ACC112 (cell line): ENCODE measurements around the gene SMOC2.

Experiments
- H2AFZ ChIP-seq: fragments of 200-600 bp; sonication (generic); one replicate; pipeline ENCODE4 v1.6.0; 2017; ENCODE audit warnings: antibody characterized with exemption, low read length; ENCODE audit not compliant: unreplicated experiment
- H3K27ac ChIP-seq: fragments of 200-600 bp; sonication (generic); 2 replicates; pipeline ENCODE4 v1.5.1; 2014; ENCODE audit warnings: low read depth, mild to moderate bottlenecking, antibody characterized with exemption, low read length, moderate library complexity
- H3K27me3 ChIP-seq: fragments of 200-600 bp; sonication (generic); 2 replicates; pipeline ENCODE4 v1.6.1; 2014; ENCODE audit warnings: mild to moderate bottlenecking, antibody characterized with exemption, low read length, moderate library complexity, mixed read lengths; ENCODE audit not compliant: insufficient read depth
- H3K36me3 ChIP-seq: fragments of 200-600 bp; sonication (generic); 2 replicates; pipeline ENCODE4 v1.6.1; 2016; ENCODE audit warnings: mild to moderate bottlenecking, antibody characterized with exemption, low read length, moderate library complexity, mixed read lengths; ENCODE audit not compliant: insufficient read depth
- H3K4me1 ChIP-seq: fragments of 200-600 bp; sonication (generic); one replicate; pipeline ENCODE4 v1.6.1; 2016; ENCODE audit warnings: low read length, mixed read lengths; ENCODE audit not compliant: insufficient read depth, unreplicated experiment, control insufficient read depth
- H3K4me3 ChIP-seq: fragments of 200-600 bp; sonication (generic); 2 replicates; pipeline ENCODE4 v1.5.1; 2014; ENCODE audit warnings: mild to moderate bottlenecking, low read depth, low read length
- H3K79me2 ChIP-seq: fragments of 200-600 bp; sonication (generic); one replicate; pipeline ENCODE4 v1.6.0; 2016; ENCODE audit warnings: low read length; ENCODE audit not compliant: control insufficient read depth, unreplicated experiment, insufficient read depth

SMOC2 gene

GRCh38 chr6:168462289-168462853 lies 21.4 kb downstream of the SMOC2 start:
- H3K27ac ChIP-seq, result no peak overlapping the region
- H3K36me3 ChIP-seq, result no peaks in the 10 kb centered on the region
- H2AFZ ChIP-seq, result no peak overlapping the region
- no peaks in the 10 kb centered on the region for H3K79me2 ChIP-seq
- H3K4me1 ChIP-seq, result no peaks in the 10 kb centered on the region
- no peaks in the 10 kb centered on the region for H3K27me3 ChIP-seq
- H3K4me3 ChIP-seq, result no peak overlapping the region

DNA sequence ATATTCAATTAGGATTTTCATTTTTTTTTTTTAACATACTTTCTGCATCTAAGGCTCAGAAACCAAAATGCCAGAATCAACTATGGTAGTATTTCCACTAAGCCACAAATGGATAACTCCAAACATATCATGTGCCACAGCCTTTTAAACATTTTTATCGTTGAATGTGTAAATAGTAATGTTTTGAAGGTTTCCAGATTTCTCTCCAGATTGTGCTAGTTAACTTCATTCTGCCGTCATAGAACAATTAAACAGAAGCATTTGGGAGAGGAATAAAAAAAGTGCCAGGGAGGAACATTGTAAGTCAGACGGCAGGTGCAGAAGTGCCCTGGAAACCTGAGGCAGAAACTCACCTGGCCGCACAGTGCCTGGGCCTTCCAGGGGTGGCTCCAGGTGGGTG lies 23.6 kb downstream of the SMOC2 start:
- H3K4me1 ChIP-seq, result no peaks in the 10 kb centered on the region
- H2AFZ ChIP-seq, result no peak overlapping the region
- H3K27me3 ChIP-seq, result no peaks in the 10 kb centered on the region
- no peak overlapping the region for H3K27ac ChIP-seq
- H3K79me2 ChIP-seq, result no peaks in the 10 kb centered on the region
- no peak overlapping the region for H3K4me3 ChIP-seq
- H3K36me3 ChIP-seq, result no peaks in the 10 kb centered on the region

DNA sequence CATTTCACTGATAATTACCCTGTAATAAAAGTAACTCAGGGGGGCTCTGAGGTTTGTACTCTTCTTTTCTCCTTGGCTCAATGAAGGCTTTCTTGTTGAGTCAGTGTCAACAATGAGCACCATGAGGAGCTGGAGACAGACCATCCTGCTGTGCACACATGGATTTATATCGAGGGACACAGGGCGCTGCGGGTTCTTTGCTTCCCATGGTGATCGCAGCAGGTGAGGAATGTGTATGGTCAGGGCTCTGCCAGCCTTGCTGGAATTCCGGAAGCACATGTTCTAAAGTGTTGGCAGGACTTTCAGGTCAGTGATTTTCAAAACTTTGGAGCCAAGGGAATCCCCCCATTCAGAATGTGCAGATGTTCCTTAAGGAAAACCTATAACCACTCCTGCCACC lies 27.1 kb downstream of the SMOC2 start:
- Histone ChIP-seq H3K36me3 (no peaks in the 10 kb centered on the region), H3K4me3 (no peak overlapping the region), H2AFZ (no peak overlapping the region), H3K27me3 (no peaks in the 10 kb centered on the region), H3K27ac (no peak overlapping the region), H3K4me1 (no peaks in the 10 kb centered on the region), H3K79me2 (no peaks in the 10 kb centered on the region)

- Histone ChIP-seq H3K36me3 (no peaks in the 10 kb centered on the region), H3K27me3 (no peaks in the 10 kb centered on the region), H3K79me2 (no peaks in the 10 kb centered on the region), H3K4me1 (no peaks in the 10 kb centered on the region), H3K4me3 (no peak overlapping the region), H3K27ac (no peak overlapping the region), H2AFZ (no peak overlapping the region)
Measured at GRCh38 chr6:168469521-168469920, 28.5 kb downstream of the SMOC2 start.

GRCh38 chr6:168469926-168470325 lies 28.9 kb downstream of the SMOC2 start:
- H3K79me2 ChIP-seq, result no peaks in the 10 kb centered on the region
- H3K4me3 ChIP-seq, result no peak overlapping the region
- no peaks in the 10 kb centered on the region for H3K4me1 ChIP-seq
- H2AFZ ChIP-seq, result no peak overlapping the region
- H3K36me3 ChIP-seq, result no peaks in the 10 kb centered on the region
- no peaks in the 10 kb centered on the region for H3K27me3 ChIP-seq
- no peak overlapping the region for H3K27ac ChIP-seq

DNA sequence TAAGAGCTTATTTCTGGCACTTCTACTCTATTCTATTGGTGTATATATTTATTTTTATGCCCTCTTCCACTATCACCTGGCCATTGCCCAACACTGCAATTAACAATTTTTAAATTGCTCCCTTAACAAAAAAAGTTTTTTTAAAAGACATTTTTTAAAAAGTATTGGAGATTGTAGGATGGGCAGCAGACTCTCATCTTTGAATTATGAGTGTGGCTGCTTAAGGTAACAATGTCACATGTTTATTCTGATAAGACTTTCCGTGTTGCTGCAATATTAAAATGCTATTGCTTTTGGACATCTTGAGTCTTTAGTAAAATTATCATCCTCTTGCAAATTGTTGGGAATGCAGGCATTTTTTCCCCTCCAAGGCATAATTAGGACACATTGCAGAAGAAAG lies 31.4 kb downstream of the SMOC2 start:
- no peaks in the 10 kb centered on the region for H3K27me3 ChIP-seq
- no peak overlapping the region for H2AFZ ChIP-seq
- no peak overlapping the region for H3K27ac ChIP-seq
- H3K4me1 ChIP-seq, result no peaks in the 10 kb centered on the region
- H3K79me2 ChIP-seq, result no peaks in the 10 kb centered on the region
- H3K4me3 ChIP-seq, result no peak overlapping the region
- H3K36me3 ChIP-seq, result no peaks in the 10 kb centered on the region

- no peaks in the 10 kb centered on the region for H3K79me2 ChIP-seq
- H3K27me3 ChIP-seq, result no peaks in the 10 kb centered on the region
- no peak overlapping the region for H3K4me3 ChIP-seq
- no peak overlapping the region for H2AFZ ChIP-seq
- H3K4me1 ChIP-seq, result no peaks in the 10 kb centered on the region
- H3K27ac ChIP-seq, result no peak overlapping the region
- H3K36me3 ChIP-seq, result no peaks in the 10 kb centered on the region
Measured at GRCh38 chr6:168473197-168473596, 32.2 kb downstream of the SMOC2 start.

DNA sequence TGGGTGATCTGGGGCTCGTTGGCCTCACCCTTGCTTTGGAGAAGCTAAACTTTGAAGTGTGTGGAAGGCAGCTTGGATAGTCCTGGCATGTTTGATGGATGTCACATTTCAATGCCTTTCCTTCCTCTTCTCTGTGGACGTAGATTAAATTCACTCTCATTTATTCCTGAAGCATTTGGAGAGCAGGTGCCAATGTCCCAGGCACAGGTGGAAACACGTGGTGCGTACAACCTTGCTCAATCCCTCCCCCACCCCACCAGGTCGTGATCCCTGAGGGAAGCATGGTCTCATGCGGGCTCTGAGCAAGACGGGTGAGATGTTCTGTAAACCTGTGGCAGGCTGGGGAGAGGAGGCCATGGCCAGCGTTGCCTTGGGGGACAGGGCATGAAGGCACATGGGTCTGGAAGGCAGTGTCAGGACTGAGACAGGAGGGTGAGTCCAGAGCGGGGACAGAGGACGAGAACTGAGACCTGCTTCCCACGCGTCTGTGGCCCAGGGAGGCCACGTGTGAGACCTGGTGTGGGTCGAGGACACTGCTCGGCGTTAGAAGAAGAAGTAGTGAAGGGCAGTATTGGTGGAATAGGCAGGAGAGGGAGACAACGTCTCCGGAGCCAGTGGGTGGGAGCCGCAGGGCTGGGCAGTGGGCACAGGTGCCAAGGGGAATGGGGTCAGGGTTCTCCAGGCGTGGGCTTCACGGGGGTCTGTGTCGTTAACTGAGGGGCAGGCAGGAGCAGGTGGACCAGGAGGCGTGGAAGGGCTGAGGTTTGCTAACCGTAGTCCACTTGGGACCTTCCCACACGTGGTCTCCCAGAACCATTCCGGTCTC lies 34.4 kb downstream of the SMOC2 start:
- H2AFZ ChIP-seq, result no peak overlapping the region

DNA sequence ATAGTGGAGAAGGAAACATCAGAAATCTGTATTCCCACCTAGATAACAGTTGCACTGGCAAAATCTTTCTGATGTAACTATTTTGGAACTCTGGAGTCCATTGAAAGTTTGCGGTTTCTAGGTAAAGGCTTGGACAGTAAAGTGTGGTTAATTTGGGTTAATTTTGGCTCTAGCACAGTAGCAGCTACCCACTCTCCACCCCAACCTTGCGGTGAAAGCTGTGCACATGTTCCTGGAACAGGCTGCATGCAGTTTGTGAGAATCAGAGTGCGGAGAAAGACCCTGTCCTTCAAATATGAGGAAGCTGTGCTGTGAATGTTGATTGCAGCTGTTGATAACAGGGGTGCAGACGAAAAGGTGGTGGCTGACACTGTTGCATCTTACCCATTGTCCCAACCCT lies 38.4 kb downstream of the SMOC2 start:
- H3K27ac ChIP-seq, result no peak overlapping the region
- H3K4me1 ChIP-seq, result no peaks in the 10 kb centered on the region
- H3K4me3 ChIP-seq, result no peak overlapping the region
- H3K79me2 ChIP-seq, result no peaks in the 10 kb centered on the region
- no peaks in the 10 kb centered on the region for H3K27me3 ChIP-seq
- H2AFZ ChIP-seq, result no peak overlapping the region
- no peaks in the 10 kb centered on the region; the same call in 1 of the 2 replicates for H3K36me3 ChIP-seq

More for the DNA sequence above, 34.4 kb downstream of the SMOC2 start:
- Histone ChIP-seq H3K27ac (no peak overlapping the region), H3K79me2 (no peaks in the 10 kb centered on the region), H3K27me3 (no peaks in the 10 kb centered on the region), H3K36me3 (no peaks in the 10 kb centered on the region; the same call in 1 of the 2 replicates), H3K4me3 (no peak overlapping the region), H3K4me1 (no peaks in the 10 kb centered on the region)

DNA sequence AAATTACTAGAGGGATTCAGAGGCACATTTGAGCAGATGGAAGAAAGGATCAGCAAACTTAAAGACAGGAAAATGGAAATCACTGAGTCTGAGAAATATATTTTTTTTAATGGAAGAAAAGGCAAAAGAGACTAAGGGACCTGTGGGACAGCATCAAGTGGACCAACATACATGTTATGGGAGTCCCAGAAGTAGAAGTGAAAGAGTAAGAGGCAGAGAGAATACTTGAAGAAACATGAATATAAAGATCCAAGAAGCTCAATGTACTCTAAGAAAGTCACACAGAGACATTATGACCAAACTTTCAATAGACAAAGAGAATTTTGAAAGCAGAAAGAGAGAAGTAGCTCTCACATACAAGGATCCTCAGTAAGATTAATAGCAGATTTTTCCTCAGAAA lies 39.5 kb downstream of the SMOC2 start:
- Histone ChIP-seq H3K27ac (no peak overlapping the region), H3K4me3 (no peak overlapping the region), H3K4me1 (peaks cover 3% of the 10 kb centered on the region), H3K79me2 (no peaks in the 10 kb centered on the region), H2AFZ (no peak overlapping the region), H3K27me3 (no peaks in the 10 kb centered on the region), H3K36me3 (no peaks in the 10 kb centered on the region; the same call in 1 of the 2 replicates)

- no peaks in the 10 kb centered on the region for H3K27me3 ChIP-seq
- H3K79me2 ChIP-seq, result no peaks in the 10 kb centered on the region
- H3K4me1 ChIP-seq, result peaks cover 4% of the 10 kb centered on the region
- H3K4me3 ChIP-seq, result no peak overlapping the region
- H3K27ac ChIP-seq, result no peak overlapping the region
- H3K36me3 ChIP-seq, result no peaks in the 10 kb centered on the region
- H2AFZ ChIP-seq, result no peak overlapping the region
Measured at GRCh38 chr6:168485818-168486217, 44.8 kb downstream of the SMOC2 start.
